Umbilical cord (tissue), 2 donors: ENCODE results near the gene JAZF1. TPM values are rescaled to one million over a fixed set of nuclear protein-coding genes. Genes with fewer than 3 reads are reported as not detected.

Experiments used
- DNase-seq: peaks from one replicate; pipeline ENCODE4 v3.0.0-alpha.2; 2015; ENCODE audit warnings: low spot score
- total RNA-seq: library from RNA; depleted of rRNA; stranded (reverse); fragments of >200 nt; gene quantifications from one replicate; pipeline ENCODE4 v1.2.3, GENCODE V29; 2014; ENCODE audit warnings: low replicate concordance; ENCODE audit not compliant: insufficient read depth

The JAZF1 gene
- total RNA-seq, 1 donor from 2014 or later, result 16.1 TPM

DNA sequence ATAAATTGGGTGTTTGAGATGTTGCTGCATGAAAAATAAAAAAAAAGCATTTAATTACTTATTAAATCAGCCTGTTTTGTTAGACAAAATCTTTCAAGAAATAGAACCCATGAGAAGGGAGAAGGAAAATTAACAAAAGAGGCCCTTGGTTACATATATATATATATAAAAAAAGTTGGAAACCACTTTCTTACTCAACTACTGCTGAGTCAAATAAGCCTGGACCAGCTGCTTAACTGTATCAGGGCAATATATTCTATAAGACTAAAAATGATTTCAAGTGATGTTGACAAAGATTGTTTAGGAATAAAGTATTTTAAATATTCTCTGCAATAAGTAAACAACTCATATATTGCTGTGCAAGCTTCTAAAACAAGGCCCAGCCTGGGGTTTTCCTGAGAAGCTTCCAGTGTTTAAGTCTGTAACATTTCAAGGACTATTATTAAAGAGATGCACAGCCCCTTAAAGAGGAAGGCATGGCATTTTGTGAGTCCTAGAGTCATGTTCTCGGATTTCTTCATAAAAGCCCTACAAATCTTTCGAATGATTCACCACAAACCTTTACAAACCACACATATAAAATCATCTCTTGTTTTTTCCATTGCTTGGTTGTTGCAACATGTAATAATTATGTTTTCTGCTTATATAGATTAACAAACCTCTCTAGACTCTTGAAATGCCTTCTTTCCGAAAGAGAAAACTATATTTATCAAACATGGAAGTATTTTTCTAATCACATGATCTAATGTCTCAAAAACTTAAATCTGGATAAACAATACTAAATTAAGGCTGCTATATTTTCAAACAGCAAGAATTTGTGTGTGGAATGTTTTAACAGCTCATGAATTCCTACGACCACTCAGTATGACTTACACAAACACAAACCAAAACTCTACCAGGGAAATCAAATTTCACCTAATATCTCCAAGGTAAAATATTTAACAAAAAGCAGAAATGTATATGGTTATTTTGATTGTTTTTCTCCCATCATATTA lies 14.3 kb downstream of the JAZF1 start:
- peak; percentile 85 for DNase-seq

- DNase-seq, result no peak
Measured at GRCh38 chr7:28165261-28165660, 15.3 kb downstream of the JAZF1 start.

- no peak for DNase-seq
Measured at GRCh38 chr7:28163949-28164348, 16.6 kb downstream of the JAZF1 start.

- DNase-seq, result no peak
Measured at GRCh38 chr7:28161331-28161730, 19.3 kb downstream of the JAZF1 start.

DNA sequence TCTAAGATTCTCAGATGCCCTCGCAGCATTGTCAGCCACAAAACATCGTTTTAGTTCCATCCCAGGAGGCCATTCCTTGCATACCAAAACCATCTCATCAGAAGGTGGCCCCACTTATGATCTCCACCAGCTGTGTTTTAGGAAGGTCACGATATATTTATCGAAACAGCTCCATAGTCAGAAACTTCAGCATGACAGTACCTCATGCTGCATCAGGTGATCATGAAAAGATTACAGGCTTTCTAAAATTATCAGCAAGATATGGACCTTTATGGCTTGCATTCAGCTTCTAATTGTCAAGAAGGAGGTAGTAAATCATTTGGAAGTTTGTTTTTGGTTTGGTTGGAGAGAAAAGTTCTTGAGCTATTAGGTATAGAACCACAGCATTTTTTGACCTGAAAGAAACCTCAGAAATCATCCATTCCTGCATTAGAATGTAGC lies 20.0 kb downstream of the JAZF1 start:
- no peak for DNase-seq

DNA sequence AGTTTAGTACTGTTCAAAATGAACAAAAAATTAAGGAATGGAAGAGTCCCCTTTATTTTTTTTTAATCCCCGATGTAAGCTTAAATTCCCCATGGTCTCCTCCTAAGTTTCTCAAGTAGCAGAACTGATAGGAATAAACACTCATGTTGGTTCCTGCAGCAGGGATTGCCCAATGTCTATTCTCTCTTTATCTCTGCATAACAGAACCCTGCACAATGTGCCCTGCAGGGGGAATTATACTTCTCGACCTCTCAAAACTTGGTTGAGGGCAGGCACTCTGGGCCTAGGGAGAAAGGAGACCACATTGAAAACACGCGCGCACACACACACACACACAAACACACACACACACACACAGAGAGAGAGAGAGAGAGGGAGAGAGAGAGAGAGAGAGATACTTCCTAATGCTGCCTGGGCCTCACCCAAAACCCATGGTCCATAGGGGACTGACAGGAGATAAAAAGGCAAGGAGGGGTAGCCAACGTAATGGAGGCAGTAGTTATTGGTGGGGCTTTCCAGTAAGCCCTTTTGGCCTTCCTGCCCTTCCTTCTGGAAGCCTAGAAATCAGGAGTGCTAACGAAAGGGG lies 22.7 kb downstream of the JAZF1 start:
- no peak for DNase-seq

- DNase-seq, result no peak
Measured at GRCh38 chr7:28157076-28157745, 23.4 kb downstream of the JAZF1 start.

DNA sequence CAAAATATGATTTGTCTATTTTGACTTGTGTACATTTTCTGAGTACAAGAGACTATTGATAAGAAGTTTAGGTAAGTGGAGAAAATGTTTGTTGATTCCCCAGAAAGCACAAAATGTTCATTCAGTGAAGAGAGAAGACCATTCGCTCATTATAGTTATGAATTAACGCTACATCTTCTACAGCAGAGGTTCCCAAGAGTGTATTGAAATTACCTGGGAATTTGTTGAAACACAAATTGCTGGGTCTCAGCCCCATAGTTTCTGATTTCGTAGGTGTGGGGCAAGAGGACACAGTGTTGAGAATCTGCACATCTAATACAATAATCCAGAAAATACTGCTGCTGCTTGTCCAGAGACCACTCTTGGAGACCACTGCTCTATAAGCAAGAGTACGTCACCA lies 24.2 kb downstream of the JAZF1 start:
- no peak for DNase-seq

DNA sequence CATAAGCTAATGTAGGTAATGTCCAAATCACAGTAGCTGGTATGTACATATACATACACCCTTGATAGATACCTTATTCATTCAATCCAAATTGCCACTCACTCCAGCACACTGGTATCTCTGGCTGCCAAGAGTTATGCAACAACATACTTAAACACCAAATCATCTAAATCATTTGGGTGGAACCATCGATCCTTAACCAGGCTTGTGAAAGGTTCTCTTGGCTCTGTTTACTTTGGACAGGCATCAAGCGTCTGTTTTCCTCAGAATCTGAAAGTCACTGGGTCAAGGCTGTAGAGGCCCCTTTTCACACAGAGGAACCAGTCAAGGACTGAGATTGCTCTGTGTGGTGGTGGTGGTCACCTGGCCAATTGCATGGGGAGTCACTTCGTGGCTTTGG lies 24.6 kb downstream of the JAZF1 start:
- no peak for DNase-seq

DNA sequence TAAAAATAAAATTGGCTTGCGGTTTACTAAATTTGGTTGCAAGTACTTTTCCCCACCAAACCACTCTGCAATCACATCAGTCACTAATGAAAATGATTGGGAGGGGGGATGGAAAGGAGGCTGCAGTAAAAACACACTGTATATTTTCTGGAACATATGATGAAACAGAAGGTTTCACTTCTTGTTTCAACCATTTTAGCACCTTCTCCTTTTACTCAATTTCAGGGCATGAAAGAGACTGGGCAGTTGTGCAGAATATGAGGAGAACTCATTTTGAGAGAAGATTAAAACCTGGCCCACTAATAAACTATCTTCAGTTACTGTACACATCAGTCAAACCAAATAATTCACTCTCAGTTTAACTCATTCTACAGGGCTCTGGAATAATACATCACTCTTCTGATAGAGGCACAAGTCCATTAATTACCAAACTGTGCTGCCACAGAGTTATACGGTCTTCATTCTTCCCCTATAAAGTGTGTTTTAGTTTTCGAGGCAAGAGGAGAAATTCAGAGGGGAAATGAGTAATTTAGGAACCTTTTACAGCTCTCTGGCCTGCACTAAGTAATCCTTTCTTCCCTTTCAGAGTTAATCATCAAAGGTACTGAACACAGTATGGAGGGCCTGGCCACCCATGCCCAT lies 25.5 kb downstream of the JAZF1 start:
- DNase-seq, result no peak

- DNase-seq, result no peak
Measured at GRCh38 chr7:28152594-28152993, 28.0 kb downstream of the JAZF1 start.

DNA sequence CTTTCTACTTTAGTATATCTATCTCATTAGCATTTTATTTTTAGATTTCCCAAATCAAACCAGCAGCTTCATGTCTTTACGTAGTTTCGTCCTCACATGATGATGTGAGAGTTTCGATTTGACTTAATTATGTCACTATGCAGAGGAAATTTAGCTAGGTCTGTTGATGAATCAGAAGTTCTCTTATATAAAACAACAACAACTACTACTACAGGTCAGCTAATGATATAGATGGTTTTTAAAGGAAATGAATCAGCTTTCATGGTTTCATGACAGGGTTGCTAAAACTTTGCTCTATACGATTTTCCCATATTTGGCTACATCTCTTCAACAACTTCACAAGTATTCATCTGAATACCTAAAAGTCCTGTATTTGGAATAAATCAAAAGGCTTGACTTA lies 28.6 kb downstream of the JAZF1 start:
- no peak for DNase-seq

DNA sequence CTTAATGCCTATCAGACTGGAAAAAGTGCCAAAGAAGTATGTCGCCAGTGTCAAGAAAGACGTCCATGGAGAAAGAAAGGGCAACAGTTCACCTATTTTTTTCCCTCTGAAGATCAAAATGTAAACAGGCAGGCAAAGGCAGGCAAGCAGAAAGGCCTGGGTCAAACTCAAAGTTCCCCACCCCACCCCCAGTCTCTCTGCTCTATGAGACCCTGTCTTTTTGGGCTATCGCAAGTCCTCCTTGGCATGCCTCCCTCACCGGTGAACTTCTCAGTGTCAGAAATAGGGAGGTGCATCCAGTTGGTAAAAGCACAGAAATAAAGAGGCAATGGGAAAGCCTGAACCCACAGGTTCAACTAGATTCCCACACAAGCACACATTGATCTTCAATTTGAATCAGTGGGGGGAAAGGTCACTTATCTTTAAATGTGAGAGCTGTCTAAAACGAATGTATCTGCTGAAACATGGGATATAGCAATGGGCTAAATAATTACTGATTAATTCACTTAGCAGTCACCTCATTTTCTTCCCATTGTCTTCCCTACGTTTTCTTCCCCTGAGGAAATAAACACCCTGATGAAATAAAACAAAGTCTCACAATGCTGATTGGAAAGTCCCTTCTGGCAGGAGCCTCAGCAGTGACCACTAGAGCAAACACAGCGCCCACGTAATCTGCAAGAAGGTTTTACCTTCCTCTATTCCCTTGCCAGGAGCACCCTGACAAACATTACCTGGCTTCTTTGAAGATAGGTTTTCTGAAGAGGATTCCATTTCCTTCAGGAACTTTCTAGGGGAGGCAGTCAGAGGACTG lies 31.1 kb downstream of the JAZF1 start:
- no peak for DNase-seq

DNA sequence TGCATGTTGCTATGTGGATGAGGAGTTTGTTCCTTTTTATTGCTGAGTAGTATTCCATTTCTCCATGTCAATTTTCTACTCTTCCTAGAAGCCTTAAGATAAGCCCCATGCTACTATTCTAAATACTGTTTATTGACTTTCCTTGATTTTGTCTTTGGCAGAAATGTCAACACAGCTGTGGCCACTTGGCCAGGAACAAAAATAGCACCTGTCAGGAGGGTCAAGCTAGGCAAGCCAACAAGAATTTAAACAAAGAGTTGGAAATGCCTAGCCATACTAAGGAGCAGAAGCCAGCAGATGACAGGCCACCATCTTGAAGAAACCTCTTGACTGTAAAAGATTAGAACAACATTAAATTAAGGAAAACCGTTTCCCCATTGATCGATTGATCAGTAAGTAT lies 34.7 kb downstream of the JAZF1 start:
- no peak for DNase-seq

- no peak for DNase-seq
Measured at GRCh38 chr7:28145090-28145626, 35.4 kb downstream of the JAZF1 start.

DNA sequence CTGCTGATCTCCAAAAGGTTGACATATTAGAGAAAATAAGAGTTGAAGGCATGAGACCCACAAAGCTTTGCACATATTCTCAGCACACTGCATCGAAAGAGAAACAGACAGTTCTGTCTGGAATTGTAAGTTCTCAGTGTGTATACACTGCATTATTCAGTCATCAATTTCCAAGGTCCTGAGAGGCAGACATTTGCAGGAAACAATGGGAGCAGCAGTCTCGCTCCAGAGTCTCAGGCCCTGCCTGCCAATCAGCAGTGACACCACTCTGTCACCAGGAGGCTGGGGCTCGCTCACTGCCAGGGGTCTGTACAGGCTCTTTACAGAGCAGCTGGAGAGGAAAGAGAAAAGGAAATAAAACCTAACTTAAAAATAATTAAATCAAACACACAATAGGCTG lies 36.3 kb downstream of the JAZF1 start:
- no peak for DNase-seq

DNA sequence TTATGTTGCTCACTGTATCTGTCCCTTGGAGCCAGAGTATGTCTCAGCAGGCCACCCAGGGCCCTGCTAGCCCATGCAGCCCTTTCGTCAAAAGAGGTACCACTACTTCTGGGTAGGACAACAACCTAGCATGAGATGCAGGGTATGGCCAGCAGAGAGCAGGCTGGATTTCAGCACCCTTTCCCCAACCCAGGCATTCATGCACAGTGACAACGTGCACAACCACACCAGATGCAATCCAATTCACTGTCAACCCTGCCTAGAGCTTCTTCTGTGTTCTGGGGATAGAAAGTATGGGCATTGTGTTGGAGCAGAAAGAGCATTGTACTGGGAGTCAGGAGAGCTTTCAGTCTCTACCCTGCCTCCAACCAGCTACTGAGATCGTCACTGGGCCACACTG lies 37.9 kb downstream of the JAZF1 start:
- no peak for DNase-seq

DNA sequence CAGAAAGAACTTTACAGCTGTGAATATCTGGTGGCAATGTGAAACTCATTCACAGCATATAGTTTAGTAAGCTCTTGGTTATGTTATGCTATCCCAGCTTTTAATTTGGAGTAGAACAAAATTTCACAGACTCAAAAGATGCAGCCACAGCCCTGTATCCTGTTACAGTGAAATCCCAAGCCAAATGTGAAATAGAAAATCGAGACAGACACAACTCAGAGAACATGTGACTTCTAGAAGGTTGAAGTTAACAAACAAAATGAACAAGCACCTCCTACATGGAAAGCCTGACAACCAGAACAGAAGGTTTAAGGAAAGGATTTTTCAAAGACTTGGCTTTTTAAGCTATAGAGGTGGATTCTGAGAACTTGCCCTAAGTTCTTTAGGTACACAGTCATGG lies 39.6 kb downstream of the JAZF1 start:
- DNase-seq, result no peak

DNA sequence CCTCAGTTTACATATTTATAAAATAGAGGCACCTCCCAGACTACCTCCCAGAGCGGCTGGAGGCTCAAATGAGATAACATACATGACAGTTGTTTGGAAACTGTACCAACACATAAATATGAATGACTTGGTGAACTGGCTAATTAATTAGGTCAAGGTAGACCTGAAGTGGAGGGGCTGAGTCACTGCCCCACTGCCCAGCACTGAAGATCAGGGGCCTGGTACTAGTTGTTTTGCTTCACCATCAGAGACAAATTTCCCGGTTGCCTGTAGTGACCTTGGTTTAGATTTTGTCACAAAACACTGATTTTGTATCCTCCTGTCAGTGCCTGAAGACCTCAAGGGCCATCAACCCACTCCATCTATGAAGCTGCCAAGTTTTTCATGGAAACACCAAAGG lies 41.8 kb downstream of the JAZF1 start:
- DNase-seq, result no peak

GRCh38 chr7:28137463-28137862 lies 43.1 kb downstream of the JAZF1 start:
- DNase-seq, result no peak

DNA sequence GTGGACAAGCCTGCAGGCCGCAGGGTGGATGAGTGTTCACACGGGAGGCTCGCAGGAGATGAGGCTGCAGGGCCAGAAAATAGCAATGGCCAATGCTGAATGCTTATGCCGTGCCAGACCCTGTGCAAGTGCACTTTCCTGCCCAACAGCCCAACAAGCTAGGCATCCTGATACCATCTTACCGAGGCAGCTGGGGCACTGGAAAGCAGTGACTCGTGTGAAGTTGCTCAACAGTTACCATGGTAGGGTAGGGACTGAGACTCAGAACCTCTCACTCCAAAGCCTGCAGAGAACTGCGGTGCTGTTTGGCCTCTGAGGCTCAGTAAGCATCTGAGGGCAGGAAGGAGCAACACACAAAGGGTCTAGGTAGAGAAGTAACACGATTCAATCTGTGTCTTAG lies 43.7 kb downstream of the JAZF1 start:
- DNase-seq, result no peak
